ENCODE measurements around the gene NTM.

NTM gene

DNA sequence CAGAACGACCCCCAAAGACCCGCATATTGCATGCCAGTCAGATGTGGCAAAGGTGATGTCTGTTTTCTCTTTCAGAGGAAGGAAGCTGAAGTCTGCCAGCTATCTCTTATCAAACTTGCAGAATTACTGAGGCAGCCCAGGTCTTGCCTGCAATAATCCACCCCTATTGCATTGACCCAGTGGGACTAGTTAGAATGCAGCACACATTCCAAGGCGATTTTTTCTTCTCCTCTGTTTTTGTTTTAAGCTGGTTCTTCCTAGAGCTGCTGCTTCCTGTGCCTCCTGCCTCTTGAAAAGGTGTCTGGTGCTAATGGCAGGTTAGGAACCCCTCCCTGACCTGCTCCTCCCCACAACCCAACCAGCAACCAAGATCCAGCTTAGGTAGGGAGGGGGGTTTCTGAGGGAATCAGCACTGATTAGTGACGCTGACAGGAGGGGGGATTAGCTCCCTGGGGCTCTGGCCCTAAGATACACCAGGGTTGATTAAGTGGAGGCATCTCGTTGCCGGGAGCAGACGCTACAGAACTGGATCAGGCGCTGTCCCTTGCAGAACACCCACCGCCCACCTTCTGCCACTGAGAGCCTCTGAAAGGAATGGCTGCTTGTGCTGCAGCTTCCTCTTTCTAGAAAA, 2.8 kb downstream of the NTM start:
- no peak for DNase-seq (ENCODE audit: low read depth in 2 of 2)

DNA sequence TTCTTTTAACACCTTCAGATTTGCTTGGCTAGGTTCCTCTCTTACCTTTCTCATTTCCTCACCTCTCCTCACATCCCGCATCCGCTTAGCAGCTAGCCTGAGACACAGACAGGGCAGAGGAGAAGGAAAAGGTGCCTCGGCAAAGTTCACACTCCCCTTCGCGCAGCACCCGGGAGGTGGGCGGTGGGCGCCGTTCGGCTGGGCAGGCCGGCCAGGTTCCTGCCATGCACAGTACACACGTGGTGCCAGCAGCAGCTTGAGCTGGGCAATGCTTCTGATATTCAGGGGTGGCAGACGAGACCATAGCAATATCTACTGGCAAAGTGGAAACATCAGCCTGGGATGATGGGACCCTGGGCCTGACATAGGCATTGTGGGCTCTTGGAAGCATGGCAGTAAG, 3.3 kb downstream of the NTM start:
- no peak for DNase-seq (ENCODE audit: low read depth in 2 of 2)

DNA sequence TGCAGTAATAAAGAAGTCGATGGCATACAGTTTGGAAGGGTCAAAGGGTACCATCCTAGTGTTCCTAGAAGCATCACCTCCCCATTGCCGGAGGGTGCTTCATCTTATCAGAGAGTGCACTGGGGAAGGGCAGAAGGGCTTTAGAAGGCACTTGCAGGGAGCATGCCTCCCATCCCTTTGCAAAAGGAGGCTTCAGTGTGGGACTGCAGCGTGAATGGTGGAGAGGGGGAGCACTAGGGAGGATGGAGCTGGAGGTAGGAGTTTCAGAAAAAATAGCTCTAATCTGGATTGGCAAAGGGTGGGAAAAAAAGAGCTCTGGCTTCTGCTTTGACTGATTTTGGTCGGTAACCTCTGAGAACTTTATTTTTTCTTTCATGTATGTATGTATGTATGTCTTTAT, 5.0 kb downstream of the NTM start:
- DNase-seq (ENCODE audit: low read depth in 2 of 2) = no peak

DNA sequence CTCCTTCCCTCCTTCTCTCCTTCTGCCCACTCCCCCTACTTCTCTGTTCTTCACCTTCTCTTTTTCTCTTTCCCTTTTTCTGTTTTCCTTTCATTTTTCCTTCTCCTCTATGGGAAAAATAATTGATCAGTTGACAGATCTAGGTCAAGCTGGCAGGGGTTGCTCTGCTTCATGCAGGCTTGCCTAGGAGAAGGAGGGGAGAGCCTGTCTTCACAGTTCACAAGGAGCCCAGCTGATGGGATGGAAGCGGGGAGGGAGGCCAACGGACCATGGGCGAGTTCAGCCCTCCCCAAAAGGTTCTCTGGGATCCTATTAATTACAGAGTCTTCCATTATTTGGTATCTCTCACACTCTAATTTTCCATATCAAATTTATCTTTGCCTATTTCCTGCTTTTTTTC, 5.5 kb downstream of the NTM start:
- no peak for DNase-seq (ENCODE audit: low read depth in 2 of 2)

DNA sequence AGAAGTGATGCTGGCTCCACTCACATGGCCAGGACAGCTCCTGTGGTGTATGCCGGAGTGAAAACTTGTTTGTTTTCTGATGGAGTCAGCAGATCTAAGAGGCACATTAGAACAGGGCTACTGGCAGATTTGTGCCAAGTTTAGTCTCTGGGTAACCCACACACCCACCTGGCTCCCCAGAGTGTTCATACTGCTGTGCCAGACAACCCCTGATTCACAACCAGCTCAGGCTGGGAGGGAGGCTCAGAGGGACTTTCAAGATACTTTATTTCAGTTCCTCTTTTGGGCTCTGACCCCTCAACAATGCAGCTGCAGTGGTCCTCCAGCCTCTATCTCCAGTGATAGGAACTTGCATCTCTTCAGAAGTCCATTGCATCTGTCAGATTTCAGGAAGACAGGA, 8.5 kb downstream of the NTM start:
- DNase-seq (ENCODE audit: low read depth in 2 of 2) = no peak

DNA sequence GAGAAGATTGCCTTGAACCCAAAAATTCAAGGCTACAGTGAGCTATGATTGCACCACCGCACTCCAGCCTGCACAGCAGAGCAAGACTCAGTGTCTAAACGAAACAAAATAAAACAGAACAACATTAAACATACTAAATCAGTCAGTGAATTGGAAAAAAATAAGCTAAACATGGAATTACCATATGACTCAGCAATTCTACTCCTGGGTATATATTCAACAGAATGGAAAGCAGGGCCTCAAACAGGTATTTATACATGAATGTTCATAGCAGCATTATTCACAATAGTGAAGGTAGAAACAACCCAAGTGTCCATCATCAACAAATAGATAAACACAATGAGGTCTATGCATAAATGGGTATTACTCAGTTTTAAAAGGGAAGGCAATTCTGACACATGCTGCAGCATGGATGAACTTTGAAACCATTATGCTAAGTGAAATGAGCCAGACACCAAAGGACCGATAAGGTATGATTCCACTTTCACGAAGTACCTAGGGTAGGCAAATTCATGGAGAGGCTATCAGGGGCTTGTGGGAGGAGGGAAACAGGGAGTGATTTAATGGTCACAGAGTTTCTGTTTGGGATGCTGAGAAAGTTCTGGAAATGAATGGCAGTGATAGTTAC, 15.5 kb downstream of the NTM start:
- DNase-seq (ENCODE audit: low read depth in 2 of 2) = no peak

DNA sequence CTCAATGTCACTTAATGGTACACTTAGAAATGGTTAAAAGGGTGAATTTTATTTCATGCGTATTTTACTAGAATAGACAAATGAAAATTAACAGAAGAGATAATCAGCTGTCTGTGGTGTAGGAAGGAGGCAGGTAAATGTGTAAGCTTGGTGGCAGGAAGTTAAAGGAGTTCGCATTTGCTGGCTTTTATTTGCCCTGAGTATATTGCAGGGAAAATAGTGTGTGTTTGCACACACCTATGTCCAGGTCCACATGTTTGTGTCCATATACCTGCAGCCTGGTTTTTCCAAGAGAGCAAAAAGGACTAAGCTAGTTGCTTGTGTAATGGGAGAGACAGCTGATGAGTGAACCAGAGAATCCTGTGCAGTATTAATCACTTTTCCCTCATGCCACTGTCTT, 16.0 kb downstream of the NTM start:
- DNase-seq (ENCODE audit: low read depth in 2 of 2) = no peak

DNA sequence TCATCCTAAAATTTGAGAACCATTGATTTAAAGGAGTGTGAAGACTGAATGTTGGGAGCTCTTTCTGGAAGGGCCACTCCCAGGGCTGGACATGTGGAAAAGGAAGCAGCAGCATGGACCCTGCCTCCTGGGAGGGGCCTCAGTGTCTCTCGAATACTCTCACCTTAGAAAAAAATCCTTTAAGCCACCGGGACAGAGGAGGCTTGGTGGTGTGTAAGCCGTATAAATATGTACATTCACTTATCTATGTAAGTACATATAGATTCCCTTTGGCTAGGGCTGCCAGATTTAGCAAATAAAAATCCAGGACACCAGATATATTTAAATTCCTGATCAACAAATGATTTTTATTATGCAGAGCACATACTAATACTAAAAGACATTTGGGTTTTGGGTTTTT, 17.6 kb downstream of the NTM start:
- DNase-seq (ENCODE audit: low read depth in 2 of 2) = no peak

DNA sequence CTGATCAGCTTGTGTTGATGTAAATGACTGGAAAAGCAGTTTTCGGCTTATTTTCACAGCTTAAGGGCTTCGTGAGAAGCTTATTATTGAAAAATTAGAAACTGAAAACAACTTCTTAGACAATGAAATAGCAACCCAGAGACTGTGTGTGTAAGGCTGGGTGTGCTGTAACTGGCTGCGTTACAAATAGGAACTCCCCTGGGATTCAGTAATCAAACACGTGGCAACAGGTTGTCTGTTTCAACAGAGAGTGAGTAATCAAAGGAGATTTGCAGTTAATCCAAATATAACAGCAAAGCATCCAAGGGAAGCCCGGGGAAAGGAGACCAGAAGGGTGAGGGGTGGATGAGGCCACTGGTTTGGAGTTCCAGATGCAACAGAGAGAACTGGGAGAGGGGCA, 19.2 kb downstream of the NTM start:
- no peak for DNase-seq (ENCODE audit: low read depth in 2 of 2)

DNA sequence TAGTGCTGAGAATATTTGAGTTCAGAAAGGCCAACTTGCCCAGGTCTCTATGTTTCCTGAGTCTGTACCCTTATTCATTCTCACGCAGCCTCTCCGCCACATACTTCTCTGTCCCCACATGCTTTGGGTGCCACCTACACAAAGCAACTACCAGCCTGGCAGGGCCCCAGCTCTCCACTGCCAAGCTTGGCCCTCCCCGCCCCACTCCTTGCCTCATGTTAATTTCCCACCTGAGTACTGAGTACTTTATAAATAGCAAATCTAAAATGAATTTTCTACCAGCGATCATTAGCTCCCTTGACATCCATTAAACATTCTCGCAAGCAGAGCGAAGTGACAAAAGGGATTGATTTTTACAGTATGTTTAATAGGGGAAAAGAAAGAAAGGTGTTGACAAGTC, 20.8 kb downstream of the NTM start:
- DNase-seq (ENCODE audit: low read depth in 2 of 2) = no peak

DNA sequence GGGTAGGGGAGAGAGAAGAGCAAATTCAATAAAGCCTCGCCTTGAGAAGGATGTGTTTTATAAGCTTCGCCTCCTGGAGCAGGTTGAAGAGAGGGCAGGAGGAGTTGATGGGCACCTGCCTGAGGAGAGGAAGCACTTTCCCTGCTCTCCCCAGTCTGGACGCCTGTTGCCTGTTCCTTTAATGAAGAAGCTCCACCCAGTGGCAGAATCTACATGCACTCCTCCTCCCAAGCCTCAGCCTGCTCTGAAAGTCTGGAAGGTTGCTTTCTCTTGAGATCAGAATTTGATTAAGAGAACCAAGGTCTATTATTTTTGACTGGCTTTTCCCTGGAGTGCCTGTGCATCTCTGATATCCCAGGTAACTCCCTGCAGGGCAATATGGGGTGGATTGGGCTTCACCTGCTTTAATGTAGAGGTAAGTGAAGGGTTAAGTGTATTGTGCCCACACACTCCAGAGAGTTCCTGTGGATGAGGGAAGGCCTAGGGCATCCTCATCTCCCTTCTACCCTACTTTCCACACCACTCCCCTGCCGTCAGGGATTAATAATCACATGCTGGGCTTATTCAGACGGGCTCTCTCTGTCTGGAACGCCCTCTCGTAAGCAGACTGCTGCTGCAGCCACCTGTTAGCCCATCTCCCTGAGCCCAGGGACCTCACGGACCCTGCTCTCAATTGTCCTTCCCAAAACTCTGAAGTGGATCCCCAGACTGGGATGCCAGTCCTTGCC, 22.3 kb downstream of the NTM start:
- DNase-seq (ENCODE audit: low read depth in 2 of 2) = no peak

DNA sequence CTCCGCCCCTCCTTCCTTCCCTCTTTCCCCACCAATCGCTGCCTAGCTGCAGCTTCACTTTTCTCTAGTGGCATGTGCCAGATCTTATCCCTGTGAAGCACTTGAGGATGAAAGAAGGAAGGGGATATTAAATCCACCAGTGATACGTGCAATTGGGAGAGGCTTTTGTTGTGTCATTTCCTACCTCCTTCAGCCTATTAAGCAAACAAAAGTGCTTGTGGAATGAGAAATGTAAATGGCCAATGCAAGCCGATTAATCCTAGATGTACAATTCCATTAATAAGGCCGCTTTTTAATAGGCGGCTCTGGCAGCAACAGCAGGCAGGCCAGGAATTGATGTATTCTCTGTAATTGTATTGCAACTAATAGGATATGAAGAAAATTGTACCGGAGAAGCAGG, 23.3 kb downstream of the NTM start:
- no peak for DNase-seq (ENCODE audit: low read depth in 2 of 2)

DNA sequence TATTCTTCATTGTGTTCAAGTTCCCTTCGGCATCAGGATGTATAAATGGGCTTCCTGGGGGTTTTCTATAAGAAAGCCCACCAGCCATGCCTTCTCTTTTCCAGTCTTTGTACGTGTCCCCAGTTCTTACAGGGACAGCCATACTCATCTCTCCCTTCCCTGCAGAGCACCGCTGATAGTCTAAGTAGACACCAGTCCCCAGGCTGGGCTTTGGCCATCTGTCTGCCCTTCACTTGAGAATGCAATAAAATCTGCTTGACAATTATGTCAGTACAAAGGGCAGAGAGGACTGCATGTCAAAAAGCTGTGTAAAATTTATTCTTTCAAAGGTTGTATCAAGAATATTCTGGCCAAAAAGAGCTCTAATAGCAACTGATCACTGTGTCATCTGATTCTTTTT, 27.3 kb downstream of the NTM start:
- no peak for DNase-seq (ENCODE audit: low read depth in 2 of 2)

DNA sequence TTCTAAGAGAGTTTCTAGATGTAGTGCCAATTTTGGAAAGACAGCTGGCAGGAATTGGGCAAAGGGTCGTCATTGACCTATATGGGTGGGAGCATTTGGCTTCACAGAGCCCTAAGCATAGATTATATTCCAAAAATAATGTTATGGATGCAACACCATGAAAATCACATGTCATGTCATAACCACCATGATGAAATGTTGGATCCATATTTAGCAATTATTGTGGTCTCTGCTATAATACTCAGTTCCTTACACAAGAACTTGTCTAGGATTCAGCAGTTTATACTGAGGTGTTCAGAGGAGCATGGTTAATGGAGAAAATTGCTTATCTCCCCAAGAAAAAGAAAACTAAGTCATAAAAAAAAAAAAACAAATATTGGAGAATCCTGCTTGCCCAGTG, 31.6 kb downstream of the NTM start:
- DNase-seq (ENCODE audit: low read depth in 2 of 2) = no peak

DNA sequence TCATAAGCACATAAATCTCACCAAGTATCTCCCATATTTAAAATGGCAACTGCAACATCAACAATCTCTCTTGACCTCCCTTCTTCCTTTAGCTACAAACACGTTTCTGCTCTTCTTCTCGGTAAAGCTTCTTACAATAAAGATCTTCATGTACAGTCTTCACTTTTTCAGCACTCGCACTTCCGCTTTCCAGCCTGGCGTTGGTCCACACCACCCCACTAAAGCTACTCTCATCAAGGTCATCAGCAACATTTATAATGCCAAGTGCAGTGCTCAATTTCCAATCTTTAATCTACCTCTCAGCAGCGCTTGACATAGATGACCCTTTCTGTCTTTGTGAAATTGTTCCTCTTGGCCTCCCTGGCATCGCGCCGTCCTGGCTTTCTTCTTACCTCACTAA, 33.6 kb downstream of the NTM start:
- no peak for DNase-seq (ENCODE audit: low read depth in 2 of 2)

DNA sequence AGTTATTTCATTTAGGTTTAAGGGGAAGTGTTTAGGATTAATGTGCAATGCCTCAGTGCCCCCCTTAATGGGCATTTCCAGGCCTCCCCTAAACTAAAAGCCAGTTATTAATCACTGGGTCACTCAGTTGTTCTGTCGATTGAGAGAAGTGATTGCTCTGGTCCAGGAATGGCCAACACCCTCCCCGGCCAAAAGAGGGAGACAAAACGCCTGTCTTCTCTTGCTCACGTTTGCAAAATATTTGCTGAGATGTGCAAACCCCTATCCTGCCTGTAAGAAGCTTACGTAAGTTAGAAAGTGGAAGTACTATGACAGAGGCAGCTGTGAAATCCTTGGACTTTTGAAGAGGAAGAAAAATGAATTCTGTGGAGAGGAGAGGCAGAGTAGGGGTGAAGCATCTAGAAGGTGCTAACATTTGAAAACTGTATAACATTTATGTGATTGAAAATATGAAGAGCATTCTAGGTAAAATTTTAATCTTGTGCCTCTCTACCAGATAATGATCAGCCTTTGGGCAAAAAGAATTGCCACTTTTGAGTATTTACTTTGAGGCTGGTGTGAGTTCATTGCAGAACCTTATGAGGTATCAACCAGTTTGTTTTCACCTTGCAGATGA, 37.7 kb downstream of the NTM start:
- DNase-seq (ENCODE audit: low read depth in 2 of 2) = no peak

DNA sequence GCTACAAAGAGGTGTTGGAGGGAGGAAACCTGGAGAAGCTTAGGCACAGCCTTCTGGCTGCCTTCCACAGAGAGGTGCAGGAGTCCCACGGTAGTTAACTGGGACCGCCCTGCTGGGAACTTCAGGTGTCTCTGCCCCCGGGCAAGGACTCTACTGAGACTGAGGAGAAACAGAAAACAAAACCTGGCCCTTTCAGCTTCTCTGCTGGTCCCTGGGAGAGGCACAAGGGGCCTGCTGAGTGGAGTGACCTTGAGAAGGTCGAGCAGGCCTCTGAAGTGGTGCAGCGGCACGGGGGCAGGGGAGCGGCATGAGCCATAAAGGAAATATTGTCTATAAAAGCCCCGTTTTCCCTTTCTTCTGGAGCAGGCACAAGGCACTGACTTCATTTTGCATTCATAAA, 38.9 kb downstream of the NTM start:
- no peak for DNase-seq (ENCODE audit: low read depth in 2 of 2)

DNA sequence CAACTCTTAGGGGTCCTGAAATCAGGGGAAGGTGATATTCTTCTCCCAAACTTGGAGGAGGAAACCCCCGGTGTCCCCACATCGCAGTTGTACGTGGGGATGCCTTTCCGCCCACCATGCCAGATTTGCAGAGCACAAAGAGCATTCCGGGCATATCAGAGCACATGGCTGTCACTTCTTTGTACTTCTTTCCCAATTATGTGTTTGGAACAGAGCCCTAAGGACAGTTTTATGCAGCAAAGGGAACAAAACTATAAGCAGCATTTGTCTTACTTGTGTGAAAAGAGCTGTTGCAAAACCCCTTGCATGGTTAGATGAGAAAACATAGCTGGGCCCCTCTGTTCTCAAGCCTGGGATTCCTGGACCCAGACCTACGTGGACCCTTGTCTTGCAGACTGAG, 41.2 kb downstream of the NTM start:
- no peak for DNase-seq (ENCODE audit: low read depth in 2 of 2)

DNA sequence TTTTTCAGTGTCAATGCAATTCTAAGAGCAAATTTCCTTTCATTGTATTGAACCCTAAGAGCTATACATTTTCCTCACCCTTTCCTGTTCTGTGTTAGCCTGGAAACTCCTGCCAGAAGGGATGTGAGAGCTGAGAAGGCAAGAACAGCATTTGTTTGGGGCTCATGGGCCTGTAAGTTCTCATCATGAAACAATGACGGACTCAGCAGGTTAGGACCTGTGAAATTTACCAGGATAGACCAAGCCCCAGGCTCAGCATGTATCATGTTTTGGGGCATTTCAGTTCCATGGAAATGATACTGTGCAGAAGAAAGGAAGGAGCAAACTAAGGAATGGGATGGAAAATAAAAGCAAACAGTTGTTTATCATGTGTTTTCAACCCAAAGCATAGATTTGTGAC, 41.6 kb downstream of the NTM start:
- no peak for DNase-seq (ENCODE audit: low read depth in 2 of 2)

DNA sequence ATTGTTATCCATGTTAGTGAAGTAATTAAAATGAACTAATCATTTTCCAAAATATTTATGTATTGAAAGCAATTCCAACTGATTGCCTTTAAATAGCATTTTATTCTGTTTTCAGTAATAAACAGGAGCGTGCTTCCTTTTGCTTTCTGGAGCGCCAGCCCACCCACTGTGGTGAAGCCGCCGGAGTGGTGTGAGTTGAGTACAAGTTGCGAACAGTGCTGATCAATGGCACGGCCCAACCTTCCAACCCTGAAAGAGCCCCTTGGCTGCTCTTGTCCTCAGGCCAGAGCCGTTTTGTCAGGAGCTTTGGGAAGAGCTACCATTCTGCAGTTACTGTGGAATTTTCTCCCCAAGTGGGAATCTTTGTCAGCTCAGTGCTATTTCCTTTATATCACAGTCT, 42.8 kb downstream of the NTM start:
- no peak for DNase-seq (ENCODE audit: low read depth in 2 of 2)

DNA sequence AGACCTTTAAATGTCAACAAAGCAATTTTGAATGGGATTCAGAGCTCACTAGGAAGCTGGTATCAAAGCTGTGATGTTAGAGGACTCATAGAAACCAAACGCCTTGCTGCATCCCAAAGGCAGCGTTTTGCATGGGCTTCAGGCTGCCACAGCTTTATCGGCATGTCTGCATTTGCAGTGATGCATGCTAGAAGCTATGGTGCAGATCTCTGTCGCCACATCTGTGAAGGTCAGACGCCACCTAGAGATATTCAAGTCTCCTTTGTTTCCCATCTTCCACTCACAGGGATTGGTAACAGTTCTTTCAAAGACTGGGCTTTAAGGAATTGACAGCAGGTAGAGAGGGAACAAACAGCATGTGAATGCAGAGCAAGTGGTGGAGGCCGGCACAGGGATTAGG, 47.8 kb downstream of the NTM start:
- DNase-seq (ENCODE audit: low read depth in 2 of 2) = no peak

DNA sequence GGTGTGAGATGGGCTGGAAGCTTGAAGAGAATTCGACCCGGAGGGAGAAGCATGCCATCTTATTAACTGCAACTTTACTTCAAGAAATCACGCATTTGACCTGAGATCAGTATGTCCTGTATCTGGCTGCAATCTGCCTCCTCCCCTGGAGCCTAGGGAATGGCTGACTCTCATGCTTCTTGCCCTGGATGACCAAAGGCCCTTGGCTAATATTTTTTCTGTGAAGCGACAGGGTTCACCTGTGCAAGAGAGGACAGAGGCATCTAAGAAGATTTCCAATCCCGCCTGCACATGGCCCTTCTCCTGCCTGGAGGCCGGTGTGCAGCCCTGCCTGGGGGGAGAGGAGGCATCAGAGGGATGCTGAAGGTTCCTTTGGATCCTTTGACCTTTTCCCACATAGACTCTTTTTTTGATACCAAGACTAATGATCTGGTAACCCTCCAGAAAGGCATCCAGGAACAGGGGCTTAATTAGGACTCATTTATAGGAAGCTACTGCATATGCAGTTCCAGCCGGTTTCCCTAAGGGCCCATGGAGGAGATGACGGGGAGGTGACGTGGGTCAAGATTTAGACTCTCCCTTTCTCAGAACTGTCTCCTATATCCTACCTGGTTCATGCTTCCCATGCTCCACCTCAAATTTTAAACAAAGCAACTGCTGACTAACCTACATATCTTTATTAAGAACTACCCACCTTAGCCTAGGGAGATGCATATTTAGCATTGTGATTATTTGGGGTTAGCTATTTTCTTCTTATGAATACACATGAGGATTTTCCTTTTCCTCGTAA, 50.8 kb downstream of the NTM start:
- DNase-seq (ENCODE audit: low read depth in 2 of 2) = no peak
